GM12878 (cell line): ENCODE measurements around the gene TPCN1. TPM values are rescaled to one million over a fixed set of nuclear protein-coding genes. Genes with fewer than 3 reads are reported as not detected.
A peak's percentile ranks its signal among the peaks of the same experiment; 100 is the strongest.

Experiments
- BRCA1 ChIP-seq: IDR thresholded peaks from 2 replicates; pipeline ENCODE4 v1.6.1; 2011; ENCODE audit warnings: low read depth, low read length, improper control_type of control experiment
- DPF2 ChIP-seq: fragments of 450-650 bp; IDR thresholded peaks from 2 replicates; pipeline ENCODE4 v1.6.1; 2017; ENCODE audit warnings: mild to moderate bottlenecking
- HDGF ChIP-seq: fragments of 450-650 bp; IDR thresholded peaks from 2 replicates; pipeline ENCODE4 v1.6.1; 2016; ENCODE audit warnings: antibody characterized with exemption
- MEF2A ChIP-seq: IDR thresholded peaks from 2 replicates; pipeline ENCODE4 v1.6.1; 2011; ENCODE audit warnings: low read depth, mild to moderate bottlenecking, low read length, moderate library complexity; ENCODE audit not compliant: insufficient read depth
- NFXL1 ChIP-seq: fragments of 450-650 bp; IDR thresholded peaks from 2 replicates; pipeline ENCODE4 v1.6.1; 2017; ENCODE audit warnings: antibody characterized with exemption, mild to moderate bottlenecking, borderline replicate concordance
- NFYB ChIP-seq: IDR thresholded peaks from 2 replicates; pipeline ENCODE4 v1.6.1; 2011; ENCODE audit warnings: low read depth, mild to moderate bottlenecking, low read length, improper control_type of control experiment, moderate library complexity; ENCODE audit not compliant: insufficient read depth
- NR2C2 ChIP-seq: IDR thresholded peaks from 2 replicates; pipeline ENCODE4 v1.6.1; 2011; ENCODE audit warnings: borderline replicate concordance, low read depth; ENCODE audit not compliant: control insufficient read depth, insufficient read length
- POLR2AphosphoS2 ChIP-seq: IDR thresholded peaks from 2 replicates; pipeline ENCODE4 v1.6.1; 2011; ENCODE audit warnings: low read depth, mild to moderate bottlenecking, low read length, improper control_type of control experiment, moderate library complexity
- SREBF1 ChIP-seq: IDR thresholded peaks from 2 replicates; pipeline ENCODE4 v1.6.1; 2012; ENCODE audit warnings: mild to moderate bottlenecking, low read length
- SREBF2 ChIP-seq: IDR thresholded peaks from 2 replicates; pipeline ENCODE4 v1.6.1; 2012; ENCODE audit warnings: mild to moderate bottlenecking, low read length
- SUZ12 ChIP-seq: fragments of 200-600 bp; sonication (generic); IDR thresholded peaks from one replicate; pipeline ENCODE4 v1.6.1; 2018; ENCODE audit warnings: antibody characterized with exemption, mild to moderate bottlenecking; ENCODE audit not compliant: unreplicated experiment
- polyA plus RNA-seq, 11 experiments: library from polyadenylated mRNA; depleted of rRNA in 4 of 11; unstranded in 6 of 11; stranded (reverse) in 5 of 11; fragments of >200 nt; fragmentation: Nextera tagmentation in 4 of 11; fragmentation: Illumina TruSeq in 1 of 11; extraction: Ambion mirVana in 4 of 11; extraction: Trizol in 1 of 11; gene quantifications; 1 replicate in 1 of 11; 2 replicates in 10 of 11; pipeline versions ENCODE4 v1.2.1 to v1.2.3, GENCODE V29; 2011 to 2016; ENCODE audit warnings: inconsistent platforms in 2 of 11, missing spikeins in 2 of 11, low read depth in 1 of 11
- total RNA-seq, 4 experiments: library from RNA; depleted of rRNA in 3 of 4; stranded (reverse); fragments of >200 nt in 3 of 4; fragmentation: Illumina TruSeq in 1 of 4; extraction: Trizol in 1 of 4; gene quantifications; 2 replicates each; pipeline versions ENCODE4 v1.2.1 to v1.2.3, GENCODE V29; 2013 to 2021
- TF ChIP-seq, protein P1 (sequence below): fragments of 450-650 bp; IDR thresholded peaks from 2 replicates; pipeline ENCODE4 v1.6.1; 2016; ENCODE audit warnings: mild to moderate bottlenecking, moderate library complexity, borderline replicate concordance
- TF ChIP-seq, protein P2 (sequence below): fragments of 450-650 bp; IDR thresholded peaks from 2 replicates; pipeline ENCODE4 v1.6.1; 2017; ENCODE audit warnings: antibody characterized with exemption, mild to moderate bottlenecking, moderate library complexity
- TF ChIP-seq, protein P3 (sequence below): IDR thresholded peaks from 2 replicates; pipeline ENCODE4 v1.6.1; 2011; ENCODE audit warnings: borderline replicate concordance, low read depth, mild to moderate bottlenecking, moderate library complexity, mixed read lengths, low read length; ENCODE audit not compliant: insufficient read depth; ENCODE audit errors: extremely low read length
- TF ChIP-seq, protein P4 (sequence below): fragments of 450-650 bp; IDR thresholded peaks from 2 replicates; pipeline ENCODE4 v1.6.1; 2017; ENCODE audit warnings: mild to moderate bottlenecking, low read depth, inconsistent platforms; ENCODE audit not compliant: poor library complexity, severe bottlenecking

Gene TPCN1
- total and polyA plus RNA-seq, 10 of the 15 experiments (the other 5 are each of a cell fraction or from before 2014, with no cell fraction given): 0.79 to 30.9 (median 19.4) TPM

DNA sequence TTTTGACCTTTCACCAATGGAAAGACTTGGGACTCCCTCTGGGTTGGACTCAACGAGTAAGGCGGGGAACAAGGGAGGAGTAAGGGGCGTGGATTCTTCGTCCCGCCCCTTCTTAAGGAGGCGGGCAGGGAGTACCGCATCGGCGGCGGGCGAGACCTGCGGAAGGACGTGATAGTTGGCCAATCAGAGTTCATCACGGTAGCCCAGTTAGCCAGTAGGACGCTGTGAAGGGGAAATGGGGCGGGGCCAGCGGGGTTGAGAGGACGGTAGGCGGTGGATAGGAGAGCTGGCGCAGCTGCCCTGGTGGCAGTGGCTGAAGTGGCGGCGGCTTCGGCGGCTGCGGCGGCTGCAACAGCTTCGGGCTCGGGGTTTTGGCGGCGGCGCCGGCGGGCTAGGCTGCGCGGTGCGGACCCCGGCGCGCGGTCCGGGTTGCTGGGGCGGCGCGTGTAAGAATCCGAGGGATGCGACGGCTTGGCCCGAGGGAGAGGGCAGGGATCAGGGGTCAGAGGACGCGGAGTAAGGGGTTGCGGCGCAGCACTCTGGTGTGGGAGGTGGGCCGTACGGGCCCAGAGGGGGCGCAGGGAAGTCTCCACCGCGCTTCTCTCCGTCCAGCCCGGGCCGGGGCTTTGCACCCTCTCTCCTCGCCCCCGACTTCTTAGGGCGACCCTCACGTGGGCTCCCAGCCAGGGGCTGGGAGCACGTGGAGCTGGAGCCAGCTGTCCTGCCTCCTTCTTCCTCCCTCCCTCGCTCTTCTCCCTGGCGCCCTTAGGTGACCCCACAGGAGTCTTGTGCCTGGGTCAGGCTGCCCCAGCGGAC, at the start of gene TPCN1 (continued):
- TF ChIP-seq, protein P1, sequence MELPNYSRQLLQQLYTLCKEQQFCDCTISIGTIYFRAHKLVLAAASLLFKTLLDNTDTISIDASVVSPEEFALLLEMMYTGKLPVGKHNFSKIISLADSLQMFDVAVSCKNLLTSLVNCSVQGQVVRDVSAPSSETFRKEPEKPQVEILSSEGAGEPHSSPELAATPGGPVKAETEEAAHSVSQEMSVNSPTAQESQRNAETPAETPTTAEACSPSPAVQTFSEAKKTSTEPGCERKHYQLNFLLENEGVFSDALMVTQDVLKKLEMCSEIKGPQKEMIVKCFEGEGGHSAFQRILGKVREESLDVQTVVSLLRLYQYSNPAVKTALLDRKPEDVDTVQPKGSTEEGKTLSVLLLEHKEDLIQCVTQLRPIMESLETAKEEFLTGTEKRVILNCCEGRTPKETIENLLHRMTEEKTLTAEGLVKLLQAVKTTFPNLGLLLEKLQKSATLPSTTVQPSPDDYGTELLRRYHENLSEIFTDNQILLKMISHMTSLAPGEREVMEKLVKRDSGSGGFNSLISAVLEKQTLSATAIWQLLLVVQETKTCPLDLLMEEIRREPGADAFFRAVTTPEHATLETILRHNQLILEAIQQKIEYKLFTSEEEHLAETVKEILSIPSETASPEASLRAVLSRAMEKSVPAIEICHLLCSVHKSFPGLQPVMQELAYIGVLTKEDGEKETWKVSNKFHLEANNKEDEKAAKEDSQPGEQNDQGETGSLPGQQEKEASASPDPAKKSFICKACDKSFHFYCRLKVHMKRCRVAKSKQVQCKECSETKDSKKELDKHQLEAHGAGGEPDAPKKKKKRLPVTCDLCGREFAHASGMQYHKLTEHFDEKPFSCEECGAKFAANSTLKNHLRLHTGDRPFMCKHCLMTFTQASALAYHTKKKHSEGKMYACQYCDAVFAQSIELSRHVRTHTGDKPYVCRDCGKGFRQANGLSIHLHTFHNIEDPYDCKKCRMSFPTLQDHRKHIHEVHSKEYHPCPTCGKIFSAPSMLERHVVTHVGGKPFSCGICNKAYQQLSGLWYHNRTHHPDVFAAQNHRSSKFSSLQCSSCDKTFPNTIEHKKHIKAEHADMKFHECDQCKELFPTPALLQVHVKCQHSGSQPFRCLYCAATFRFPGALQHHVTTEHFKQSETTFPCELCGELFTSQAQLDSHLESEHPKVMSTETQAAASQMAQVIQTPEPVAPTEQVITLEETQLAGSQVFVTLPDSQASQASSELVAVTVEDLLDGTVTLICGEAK: peak; percentile 1; the same call in 1 of the 2 replicates
- TF ChIP-seq, protein P2, sequence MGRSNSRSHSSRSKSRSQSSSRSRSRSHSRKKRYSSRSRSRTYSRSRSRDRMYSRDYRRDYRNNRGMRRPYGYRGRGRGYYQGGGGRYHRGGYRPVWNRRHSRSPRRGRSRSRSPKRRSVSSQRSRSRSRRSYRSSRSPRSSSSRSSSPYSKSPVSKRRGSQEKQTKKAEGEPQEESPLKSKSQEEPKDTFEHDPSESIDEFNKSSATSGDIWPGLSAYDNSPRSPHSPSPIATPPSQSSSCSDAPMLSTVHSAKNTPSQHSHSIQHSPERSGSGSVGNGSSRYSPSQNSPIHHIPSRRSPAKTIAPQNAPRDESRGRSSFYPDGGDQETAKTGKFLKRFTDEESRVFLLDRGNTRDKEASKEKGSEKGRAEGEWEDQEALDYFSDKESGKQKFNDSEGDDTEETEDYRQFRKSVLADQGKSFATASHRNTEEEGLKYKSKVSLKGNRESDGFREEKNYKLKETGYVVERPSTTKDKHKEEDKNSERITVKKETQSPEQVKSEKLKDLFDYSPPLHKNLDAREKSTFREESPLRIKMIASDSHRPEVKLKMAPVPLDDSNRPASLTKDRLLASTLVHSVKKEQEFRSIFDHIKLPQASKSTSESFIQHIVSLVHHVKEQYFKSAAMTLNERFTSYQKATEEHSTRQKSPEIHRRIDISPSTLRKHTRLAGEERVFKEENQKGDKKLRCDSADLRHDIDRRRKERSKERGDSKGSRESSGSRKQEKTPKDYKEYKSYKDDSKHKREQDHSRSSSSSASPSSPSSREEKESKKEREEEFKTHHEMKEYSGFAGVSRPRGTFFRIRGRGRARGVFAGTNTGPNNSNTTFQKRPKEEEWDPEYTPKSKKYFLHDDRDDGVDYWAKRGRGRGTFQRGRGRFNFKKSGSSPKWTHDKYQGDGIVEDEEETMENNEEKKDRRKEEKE: no peak
- TF ChIP-seq, protein P3, sequence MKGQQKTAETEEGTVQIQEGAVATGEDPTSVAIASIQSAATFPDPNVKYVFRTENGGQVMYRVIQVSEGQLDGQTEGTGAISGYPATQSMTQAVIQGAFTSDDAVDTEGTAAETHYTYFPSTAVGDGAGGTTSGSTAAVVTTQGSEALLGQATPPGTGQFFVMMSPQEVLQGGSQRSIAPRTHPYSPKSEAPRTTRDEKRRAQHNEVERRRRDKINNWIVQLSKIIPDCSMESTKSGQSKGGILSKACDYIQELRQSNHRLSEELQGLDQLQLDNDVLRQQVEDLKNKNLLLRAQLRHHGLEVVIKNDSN: peak; percentile 38
- TF ChIP-seq NFXL1 (no peak), HDGF (peak; percentile 98), MEF2A (no peak), DPF2 (peak; percentile 82), SREBF2 (no peak), SUZ12 (no peak), BRCA1 (no peak), NFYB (peak; percentile 98), SREBF1 (no peak), NR2C2 (no peak), POLR2AphosphoS2 (peak; percentile 96)
- TF ChIP-seq, protein P4, sequence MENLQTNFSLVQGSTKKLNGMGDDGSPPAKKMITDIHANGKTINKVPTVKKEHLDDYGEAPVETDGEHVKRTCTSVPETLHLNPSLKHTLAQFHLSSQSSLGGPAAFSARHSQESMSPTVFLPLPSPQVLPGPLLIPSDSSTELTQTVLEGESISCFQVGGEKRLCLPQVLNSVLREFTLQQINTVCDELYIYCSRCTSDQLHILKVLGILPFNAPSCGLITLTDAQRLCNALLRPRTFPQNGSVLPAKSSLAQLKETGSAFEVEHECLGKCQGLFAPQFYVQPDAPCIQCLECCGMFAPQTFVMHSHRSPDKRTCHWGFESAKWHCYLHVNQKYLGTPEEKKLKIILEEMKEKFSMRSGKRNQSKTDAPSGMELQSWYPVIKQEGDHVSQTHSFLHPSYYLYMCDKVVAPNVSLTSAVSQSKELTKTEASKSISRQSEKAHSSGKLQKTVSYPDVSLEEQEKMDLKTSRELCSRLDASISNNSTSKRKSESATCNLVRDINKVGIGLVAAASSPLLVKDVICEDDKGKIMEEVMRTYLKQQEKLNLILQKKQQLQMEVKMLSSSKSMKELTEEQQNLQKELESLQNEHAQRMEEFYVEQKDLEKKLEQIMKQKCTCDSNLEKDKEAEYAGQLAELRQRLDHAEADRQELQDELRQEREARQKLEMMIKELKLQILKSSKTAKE: no peak
